DND-41 (cell line): Measurements from ENCODE around the gene RBM25.

Experiments used
- ATAC-seq: fragments of 200-7000 bp; cut with Tn5 transposase; 3 replicates; pipeline ENCODE4 v1.9.1; 2021; ENCODE audit warnings: low read depth; ENCODE audit not compliant: insufficient read depth
- DNase-seq: peaks from one replicate; pipeline ENCODE4 v3.0.0-alpha.2; 2020
- H2AFZ ChIP-seq: 2 replicates; pipeline ENCODE4 v1.6.0; 2012; ENCODE audit warnings: low read depth, low read length
- H3K27ac ChIP-seq: 2 replicates; pipeline ENCODE4 v1.5.1; 2012; ENCODE audit warnings: low read length, inconsistent platforms
- H3K27me3 ChIP-seq: fragments of 200-600 bp; sonication (generic); 2 replicates; pipeline ENCODE4 v1.6.0; 2012; ENCODE audit warnings: low read length, mild to moderate bottlenecking, inconsistent platforms; ENCODE audit not compliant: insufficient read depth, poor library complexity
- H3K36me3 ChIP-seq: 2 replicates; pipeline ENCODE4 v1.5.1; 2012; ENCODE audit warnings: low read length, inconsistent platforms; ENCODE audit not compliant: insufficient read depth
- H3K4me1 ChIP-seq: 2 replicates; pipeline ENCODE4 v1.5.1; 2012; ENCODE audit warnings: mild to moderate bottlenecking, low read length; ENCODE audit not compliant: insufficient read depth
- H3K4me2 ChIP-seq: 2 replicates; pipeline ENCODE4 v1.6.0; 2012; ENCODE audit warnings: mild to moderate bottlenecking, moderate library complexity, low read length, inconsistent platforms; ENCODE audit not compliant: insufficient read depth
- H3K4me3 ChIP-seq, 2 experiments: fragments of 200-600 bp in 1 of 2; shearing (Covaris generic) in 1 of 2; 2 replicates each; pipeline ENCODE4 v1.5.1; 2012 to 2016; ENCODE audit warnings: inconsistent platforms in 2 of 2, low read length in 2 of 2, mild to moderate bottlenecking in 2 of 2, low read depth in 1 of 2, moderate library complexity in 1 of 2
- H3K79me2 ChIP-seq: 2 replicates; pipeline ENCODE4 v1.6.0; 2012; ENCODE audit warnings: low read length, inconsistent platforms; ENCODE audit not compliant: insufficient read depth
- H3K9ac ChIP-seq: 2 replicates; pipeline ENCODE4 v1.6.0; 2012; ENCODE audit warnings: low read depth, mild to moderate bottlenecking, inconsistent platforms, low read length, moderate library complexity
- H3K9me3 ChIP-seq: 2 replicates; pipeline ENCODE4 v1.5.1; 2012; ENCODE audit warnings: low read length, moderate library complexity, mild to moderate bottlenecking, inconsistent platforms; ENCODE audit not compliant: insufficient read depth, severe bottlenecking
- H4K20me1 ChIP-seq: 2 replicates; pipeline ENCODE4 v1.6.0; 2012; ENCODE audit warnings: low read length; ENCODE audit not compliant: insufficient read depth
- EZH2 ChIP-seq: IDR thresholded peaks from 3 replicates; pipeline ENCODE4 v1.6.1; 2012; ENCODE audit warnings: borderline replicate concordance, low read depth, mild to moderate bottlenecking, moderate library complexity, low read length, inconsistent platforms; ENCODE audit not compliant: severe bottlenecking
- TF ChIP-seq, protein P1 (sequence below): IDR thresholded peaks from 2 replicates; pipeline ENCODE4 v1.5.1; 2012; ENCODE audit warnings: borderline replicate concordance, low read length, moderate library complexity, mild to moderate bottlenecking; ENCODE audit not compliant: poor library complexity, severe bottlenecking; ENCODE audit errors: extremely low read depth

The RBM25 gene

GRCh38 chr14:73172500-73172899, 114.2 kb downstream of the RBM25 start:
- no peak overlapping the region for H3K4me2 ChIP-seq
- ATAC-seq (no peak), DNase-seq (no peak)
- no peaks in the 10 kb centered on the region for H3K79me2 ChIP-seq
- peaks cover 63% of the 10 kb centered on the region for H3K36me3 ChIP-seq
- H3K27me3 ChIP-seq, result no peaks in the 10 kb centered on the region
- H4K20me1 ChIP-seq, result peaks cover 4% of the 10 kb centered on the region; the same call in 1 of the 2 replicates
- H2AFZ ChIP-seq, result no peak overlapping the region
- no peak overlapping the region for H3K4me3 ChIP-seq
- no peak overlapping the region for H3K27ac ChIP-seq
- H3K4me1 ChIP-seq, result no peaks in the 10 kb centered on the region
- no peak overlapping the region for H3K9ac ChIP-seq
- no peak for TF ChIP-seq EZH2
- TF ChIP-seq, protein P1, sequence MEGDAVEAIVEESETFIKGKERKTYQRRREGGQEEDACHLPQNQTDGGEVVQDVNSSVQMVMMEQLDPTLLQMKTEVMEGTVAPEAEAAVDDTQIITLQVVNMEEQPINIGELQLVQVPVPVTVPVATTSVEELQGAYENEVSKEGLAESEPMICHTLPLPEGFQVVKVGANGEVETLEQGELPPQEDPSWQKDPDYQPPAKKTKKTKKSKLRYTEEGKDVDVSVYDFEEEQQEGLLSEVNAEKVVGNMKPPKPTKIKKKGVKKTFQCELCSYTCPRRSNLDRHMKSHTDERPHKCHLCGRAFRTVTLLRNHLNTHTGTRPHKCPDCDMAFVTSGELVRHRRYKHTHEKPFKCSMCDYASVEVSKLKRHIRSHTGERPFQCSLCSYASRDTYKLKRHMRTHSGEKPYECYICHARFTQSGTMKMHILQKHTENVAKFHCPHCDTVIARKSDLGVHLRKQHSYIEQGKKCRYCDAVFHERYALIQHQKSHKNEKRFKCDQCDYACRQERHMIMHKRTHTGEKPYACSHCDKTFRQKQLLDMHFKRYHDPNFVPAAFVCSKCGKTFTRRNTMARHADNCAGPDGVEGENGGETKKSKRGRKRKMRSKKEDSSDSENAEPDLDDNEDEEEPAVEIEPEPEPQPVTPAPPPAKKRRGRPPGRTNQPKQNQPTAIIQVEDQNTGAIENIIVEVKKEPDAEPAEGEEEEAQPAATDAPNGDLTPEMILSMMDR, result no peak
- H3K9me3 ChIP-seq, result no peaks in the 10 kb centered on the region

GRCh38 chr14:73173092-73173735, 114.9 kb downstream of the RBM25 start:
- Histone ChIP-seq H3K4me2 (no peak overlapping the region), H3K4me3 (no peak overlapping the region), H4K20me1 (peaks cover 4% of the 10 kb centered on the region; the same call in 1 of the 2 replicates), H3K36me3 (peaks cover 62% of the 10 kb centered on the region), H3K27ac (no peak overlapping the region), H3K9ac (no peak overlapping the region), H2AFZ (no peak overlapping the region), H3K27me3 (no peaks in the 10 kb centered on the region), H3K79me2 (no peaks in the 10 kb centered on the region), H3K4me1 (no peaks in the 10 kb centered on the region), H3K9me3 (no peaks in the 10 kb centered on the region)
- DNase-seq (no peak), ATAC-seq (peak; percentile 52; the same call in 1 of the 3 replicates)
- TF ChIP-seq, protein P1, result peak; percentile 53
- no peak for TF ChIP-seq EZH2
